Measurements from ENCODE around the gene KCTD13. TPM values are rescaled to one million over a fixed set of nuclear protein-coding genes. Genes with fewer than 3 reads are reported as not detected.

The KCTD13 gene
- total and polyA plus RNA-seq, 2 of the 8 experiments (the other 6 are each of a cell fraction or from before 2014, with no cell fraction given): 9.2 to 10.8 TPM

- no peak for TF ChIP-seq RAD21 (IDR thresholded peaks at IDR 0.05 in 1 of 2, conservative IDR thresholded peaks at IDR 0.05 in 1 of 2; ENCODE audit: low read depth in 2 of 2, low read length in 2 of 2)
- TF ChIP-seq BACH1 (IDR thresholded peaks at IDR 0.05; ENCODE audit: low read length): no peak
- peak in 1 of 2 experiments; percentile 59; a peak in 2 of 4 replicates for TF ChIP-seq SIN3A (conservative IDR thresholded peaks at IDR 0.05 in 1 of 2, IDR thresholded peaks at IDR 0.05 in 1 of 2; ENCODE audit: low read depth in 1 of 2, low read length in 2 of 2)
These were observed at the start of gene KCTD13 (continued) for GRCh38 chr16:29925781-29926710.

All from H1 (cell line).